HG02588 (cell line): ENCODE results near the gene SMARCB1.

Experiments used
- ATAC-seq: cut with Tn5 transposase; IDR thresholded peaks from one replicate; pipeline ENCODE4 v1.9.1; 2021; ENCODE audit warnings: mild to moderate bottlenecking, moderate library complexity; ENCODE audit not compliant: unreplicated experiment

Gene SMARCB1

DNA sequence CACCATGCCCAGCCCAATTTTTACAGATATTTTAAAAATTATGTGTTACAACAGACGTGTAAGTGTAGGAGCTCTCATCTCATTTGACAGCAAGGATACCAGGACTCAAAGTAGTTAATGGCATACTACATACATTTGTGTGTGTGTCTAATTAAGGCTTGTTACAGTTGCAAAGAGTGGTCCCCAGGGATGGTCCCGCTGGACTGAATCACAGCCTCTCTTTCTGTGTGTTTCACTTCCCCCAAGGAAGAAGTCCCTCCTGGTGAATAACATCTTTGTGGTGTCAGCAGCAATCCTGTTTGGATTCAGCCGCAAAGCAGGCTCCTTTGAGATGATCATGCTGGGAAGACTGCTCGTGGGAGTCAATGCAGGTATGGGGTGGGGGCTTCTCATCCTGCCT is 88.1 kb downstream of the SMARCB1 start:
- no peak for ATAC-seq

DNA sequence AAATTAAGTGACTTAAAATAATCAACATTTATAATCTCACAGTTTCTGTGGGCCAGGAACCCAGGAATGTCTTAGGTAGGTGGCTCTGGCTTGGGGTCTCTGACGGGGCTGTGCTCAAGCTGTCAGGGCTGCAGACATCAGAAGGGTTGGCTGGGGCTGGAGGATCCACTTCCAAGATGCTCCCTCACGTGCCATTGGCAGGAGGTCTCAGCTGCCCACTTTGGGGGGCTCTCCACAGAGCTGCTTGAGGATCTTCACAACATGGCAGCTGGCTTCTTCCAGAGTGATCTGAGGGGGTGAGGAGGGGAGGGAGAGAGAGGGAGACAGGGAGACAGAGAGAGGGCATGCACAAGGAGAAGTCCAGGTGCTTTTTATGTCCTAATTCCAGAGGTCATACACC is 89.0 kb downstream of the SMARCB1 start:
- ATAC-seq = no peak

DNA sequence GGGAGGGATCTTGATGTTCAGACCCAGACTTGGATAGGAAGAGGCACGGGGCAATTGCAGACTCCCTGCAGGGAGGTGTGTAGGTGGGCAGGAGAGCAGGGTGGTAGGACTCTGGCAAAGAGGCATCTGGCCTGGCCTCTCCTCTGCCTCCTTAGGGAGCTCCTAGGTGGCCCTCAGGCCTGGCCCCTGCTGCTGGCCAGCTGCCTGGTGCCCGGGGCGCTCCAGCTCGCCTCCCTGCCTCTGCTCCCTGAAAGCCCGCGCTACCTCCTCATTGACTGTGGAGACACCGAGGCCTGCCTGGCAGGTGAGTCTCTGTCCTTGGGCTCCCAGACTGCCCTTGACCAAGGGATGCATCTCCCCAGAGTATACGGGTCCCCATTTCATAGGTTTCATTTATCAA is 90.8 kb downstream of the SMARCB1 start:
- no peak for ATAC-seq

DNA sequence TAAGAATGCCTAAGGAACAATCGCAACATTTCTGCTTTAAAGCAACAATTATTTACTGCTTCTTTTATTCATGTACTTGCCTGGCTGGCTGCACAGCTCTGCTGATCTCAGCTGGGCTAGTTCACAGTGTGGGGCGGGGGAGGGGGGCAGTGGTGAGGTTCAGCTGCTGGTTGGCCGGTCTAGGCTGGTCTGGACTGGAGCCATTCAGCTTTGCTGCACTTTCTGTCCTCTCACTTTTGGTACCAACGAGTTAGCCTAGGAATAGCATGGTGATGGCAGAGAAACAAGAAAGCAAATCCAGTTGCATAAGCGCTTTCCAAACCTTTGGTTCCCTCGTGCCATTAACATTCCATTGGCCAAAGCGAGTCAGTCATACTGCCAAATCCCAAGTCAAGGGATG is 91.5 kb downstream of the SMARCB1 start:
- ATAC-seq = no peak

DNA sequence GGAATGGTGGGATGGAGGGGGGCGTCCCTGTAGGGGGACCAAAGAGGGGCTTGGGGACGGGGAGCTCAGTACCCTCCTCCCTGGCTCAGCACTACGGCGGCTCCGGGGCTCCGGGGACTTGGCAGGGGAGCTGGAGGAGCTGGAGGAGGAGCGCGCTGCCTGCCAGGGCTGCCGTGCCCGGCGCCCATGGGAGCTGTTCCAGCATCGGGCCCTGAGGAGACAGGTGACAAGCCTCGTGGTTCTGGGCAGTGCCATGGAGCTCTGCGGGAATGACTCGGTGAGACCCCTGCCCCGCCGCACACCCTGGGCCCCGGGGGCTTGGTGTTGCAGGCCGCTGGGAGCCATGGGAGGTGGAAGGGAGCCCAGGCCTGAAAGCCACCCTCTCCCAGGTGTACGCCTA is 95.6 kb downstream of the SMARCB1 start:
- no peak for ATAC-seq

DNA sequence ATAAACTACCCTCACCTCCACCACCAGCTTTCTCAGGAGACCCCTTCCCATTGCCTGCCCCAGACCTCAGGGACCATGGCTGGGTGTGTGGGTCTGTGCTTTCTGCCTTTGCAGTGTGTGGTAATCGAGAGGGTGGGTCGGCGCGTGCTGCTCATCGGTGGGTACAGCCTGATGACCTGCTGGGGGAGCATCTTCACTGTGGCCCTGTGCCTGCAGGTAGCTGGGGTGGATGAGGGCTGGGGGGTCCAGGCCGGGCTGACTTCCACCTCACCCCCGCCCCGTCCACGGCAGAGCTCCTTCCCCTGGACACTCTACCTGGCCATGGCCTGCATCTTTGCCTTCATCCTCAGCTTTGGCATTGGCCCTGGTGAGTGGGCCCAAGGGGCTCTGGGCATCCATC is 96.9 kb downstream of the SMARCB1 start:
- ATAC-seq = no peak

DNA sequence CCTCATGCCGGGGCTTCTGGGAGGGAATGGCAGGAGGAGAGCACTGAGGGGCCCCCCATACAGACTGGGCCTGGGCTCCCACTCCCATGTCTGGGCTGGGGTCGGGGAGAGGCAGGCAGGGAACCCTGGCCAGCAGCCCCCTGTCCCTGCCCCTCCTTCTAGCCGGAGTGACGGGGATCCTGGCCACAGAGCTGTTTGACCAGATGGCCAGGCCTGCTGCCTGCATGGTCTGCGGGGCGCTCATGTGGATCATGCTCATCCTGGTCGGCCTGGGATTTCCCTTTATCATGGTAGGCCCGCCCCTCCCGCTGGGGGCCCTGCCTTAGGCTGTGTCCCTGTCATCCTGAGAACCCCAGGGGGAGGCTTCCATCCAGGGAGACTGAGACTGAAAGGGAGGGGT is 97.4 kb downstream of the SMARCB1 start:
- no peak for ATAC-seq
